GM12878 (cell line): ENCODE data around the gene EDARADD. TPM values are rescaled to one million over a fixed set of nuclear protein-coding genes. Genes with fewer than 3 reads are reported as not detected.

Experiments
- BMI1 ChIP-seq: fragments of 450-650 bp; IDR thresholded peaks from 2 replicates; pipeline ENCODE4 v1.6.1; 2016; ENCODE audit warnings: mild to moderate bottlenecking, moderate library complexity, borderline replicate concordance
- CBFB ChIP-seq: IDR thresholded peaks from 2 replicates; pipeline ENCODE4 v1.6.1; 2016; ENCODE audit warnings: antibody characterized with exemption, low read depth
- CBX3 ChIP-seq: fragments of 200-600 bp; sonication (generic); IDR thresholded peaks from 2 replicates; pipeline ENCODE4 v1.6.1; 2016; ENCODE audit warnings: low read depth, borderline replicate concordance
- CHD2 ChIP-seq: IDR thresholded peaks from 2 replicates; pipeline ENCODE4 v1.6.1; 2011; ENCODE audit warnings: low read depth, low read length, improper control_type of control experiment, borderline replicate concordance
- CREM ChIP-seq: IDR thresholded peaks from 2 replicates; pipeline ENCODE4 v1.6.1; 2014; ENCODE audit warnings: antibody characterized with exemption, low read depth
- CTCF ChIP-seq, 3 experiments: IDR thresholded peaks in 2 of 3; conservative IDR thresholded peaks in 1 of 3; 2 replicates each; pipeline ENCODE4 v1.5.1; 2011; ENCODE audit warnings: low read depth in 3 of 3, low read length in 3 of 3, mild to moderate bottlenecking in 3 of 3, control low read depth in 2 of 3, moderate library complexity in 2 of 3, inconsistent platforms in 1 of 3, mixed read lengths in 1 of 3; ENCODE audit not compliant: control insufficient read depth in 2 of 3, insufficient read depth in 1 of 3; ENCODE audit errors: extremely low read depth in 1 of 3
- E2F8 ChIP-seq: fragments of 450-650 bp; IDR thresholded peaks from 2 replicates; pipeline ENCODE4 v1.6.1; 2018; ENCODE audit warnings: mild to moderate bottlenecking, low read depth, moderate library complexity; ENCODE audit not compliant: partially characterized antibody
- HDAC2 ChIP-seq: fragments of 200-600 bp; sonication (generic); IDR thresholded peaks from 2 replicates; pipeline ENCODE4 v1.6.1; 2017
- HDGF ChIP-seq: fragments of 450-650 bp; IDR thresholded peaks from 2 replicates; pipeline ENCODE4 v1.6.1; 2016; ENCODE audit warnings: antibody characterized with exemption
- IKZF1 ChIP-seq: fragments of 450-650 bp; conservative IDR thresholded peaks from 2 replicates; pipeline ENCODE4 v1.6.1; 2017; ENCODE audit warnings: antibody characterized with exemption, mild to moderate bottlenecking
- JUNB ChIP-seq: IDR thresholded peaks from 2 replicates; pipeline ENCODE4 v1.6.1; 2016; ENCODE audit warnings: antibody characterized with exemption, mild to moderate bottlenecking
- MEF2A ChIP-seq: IDR thresholded peaks from 2 replicates; pipeline ENCODE4 v1.6.1; 2011; ENCODE audit warnings: low read depth, mild to moderate bottlenecking, low read length, moderate library complexity; ENCODE audit not compliant: insufficient read depth
- NFYB ChIP-seq: IDR thresholded peaks from 2 replicates; pipeline ENCODE4 v1.6.1; 2011; ENCODE audit warnings: low read depth, mild to moderate bottlenecking, low read length, improper control_type of control experiment, moderate library complexity; ENCODE audit not compliant: insufficient read depth
- NKRF ChIP-seq: fragments of 450-650 bp; conservative IDR thresholded peaks from 2 replicates; pipeline ENCODE4 v1.6.1; 2017; ENCODE audit warnings: mild to moderate bottlenecking, moderate library complexity
- NR2C1 ChIP-seq: fragments of 450-650 bp; IDR thresholded peaks from 2 replicates; pipeline ENCODE4 v1.6.1; 2017; ENCODE audit warnings: antibody characterized with exemption, mild to moderate bottlenecking, moderate library complexity
- NRF1 ChIP-seq: conservative IDR thresholded peaks from 2 replicates; pipeline ENCODE4 v1.6.1; 2011; ENCODE audit warnings: mild to moderate bottlenecking, low read depth, low read length, improper control_type of control experiment
- POU2F2 ChIP-seq: IDR thresholded peaks from 3 replicates; pipeline ENCODE4 v1.6.1; 2011; ENCODE audit warnings: low read depth, mild to moderate bottlenecking, low read length, borderline replicate concordance
- RAD51 ChIP-seq: fragments of 450-650 bp; IDR thresholded peaks from 2 replicates; pipeline ENCODE4 v1.6.1; 2016; ENCODE audit warnings: moderate library complexity, mild to moderate bottlenecking, inconsistent platforms
- SIN3A ChIP-seq: IDR thresholded peaks from 2 replicates; pipeline ENCODE4 v1.6.1; 2012; ENCODE audit warnings: low read depth, low read length, improper control_type of control experiment
- SMC3 ChIP-seq: IDR thresholded peaks from 2 replicates; pipeline ENCODE4 v1.6.1; 2011; ENCODE audit warnings: low read length, improper control_type of control experiment, borderline replicate concordance
- ZSCAN29 ChIP-seq: fragments of 450-650 bp; IDR thresholded peaks from 2 replicates; pipeline ENCODE4 v1.6.1; 2017; ENCODE audit warnings: mild to moderate bottlenecking, moderate library complexity
- ZZZ3 ChIP-seq: IDR thresholded peaks from 2 replicates; pipeline ENCODE4 v1.6.1; 2011; ENCODE audit warnings: low read depth; ENCODE audit not compliant: control insufficient read depth, insufficient read length
- polyA plus RNA-seq, 11 experiments: library from polyadenylated mRNA; depleted of rRNA in 4 of 11; unstranded in 6 of 11; stranded (reverse) in 5 of 11; fragments of >200 nt; fragmentation: Nextera tagmentation in 4 of 11; fragmentation: Illumina TruSeq in 1 of 11; extraction: Ambion mirVana in 4 of 11; extraction: Trizol in 1 of 11; gene quantifications; 1 replicate in 1 of 11; 2 replicates in 10 of 11; pipeline versions ENCODE4 v1.2.1 to v1.2.3, GENCODE V29; 2011 to 2016; ENCODE audit warnings: inconsistent platforms in 2 of 11, missing spikeins in 2 of 11, low read depth in 1 of 11
- total RNA-seq, 4 experiments: library from RNA; depleted of rRNA in 3 of 4; stranded (reverse); fragments of >200 nt in 3 of 4; fragmentation: Illumina TruSeq in 1 of 4; extraction: Trizol in 1 of 4; gene quantifications; 2 replicates each; pipeline versions ENCODE4 v1.2.1 to v1.2.3, GENCODE V29; 2013 to 2021
- TF ChIP-seq, protein P1 (sequence below): fragments of 450-650 bp; formaldehyde crosslinking; IDR thresholded peaks from 2 replicates; pipeline ENCODE4 v1.5.0; 2022; ENCODE audit warnings: mild to moderate bottlenecking, missing genetic modification characterization

Gene EDARADD
- total and polyA plus RNA-seq, 10 of the 15 experiments (the other 5 are each of a cell fraction or from before 2014, with no cell fraction given), result 0.58 to 6.1 (median 4.7) TPM

GRCh38 chr1:236345728-236346127 lies 48.4 kb upstream of the EDARADD start (continued):
- TF ChIP-seq CTCF (IDR thresholded peaks at IDR 0.05 in 2 of 3, conservative IDR thresholded peaks at IDR 0.05 in 1 of 3; ENCODE audit: control insufficient read depth in 2 of 3, extremely low read depth in 1 of 3, insufficient read depth in 1 of 3, low read depth in 3 of 3, low read length in 3 of 3), result peak in 2 of 3 experiments; percentile 6 to 35; a peak in 2 of 6 replicates
- no peak for TF ChIP-seq HDGF
- TF ChIP-seq POU2F2, result no peak
- no peak for TF ChIP-seq JUNB
- no peak for TF ChIP-seq IKZF1
- TF ChIP-seq NR2C1, result no peak
- TF ChIP-seq E2F8, result no peak
- TF ChIP-seq RAD51, result no peak
- TF ChIP-seq NKRF, result no peak
- no peak for TF ChIP-seq BMI1
- no peak for TF ChIP-seq MEF2A
- TF ChIP-seq NRF1, result no peak
- TF ChIP-seq HDAC2, result no peak
- no peak for TF ChIP-seq NFYB
- no peak for TF ChIP-seq ZSCAN29
- no peak for TF ChIP-seq CHD2
- TF ChIP-seq CREM, result no peak
- no peak for TF ChIP-seq SIN3A
- no peak for TF ChIP-seq CBFB
- TF ChIP-seq SMC3, result peak; percentile 35; the same call in 1 of the 2 replicates
- TF ChIP-seq ZZZ3, result no peak
- no peak for TF ChIP-seq CBX3
- TF ChIP-seq, protein P1, sequence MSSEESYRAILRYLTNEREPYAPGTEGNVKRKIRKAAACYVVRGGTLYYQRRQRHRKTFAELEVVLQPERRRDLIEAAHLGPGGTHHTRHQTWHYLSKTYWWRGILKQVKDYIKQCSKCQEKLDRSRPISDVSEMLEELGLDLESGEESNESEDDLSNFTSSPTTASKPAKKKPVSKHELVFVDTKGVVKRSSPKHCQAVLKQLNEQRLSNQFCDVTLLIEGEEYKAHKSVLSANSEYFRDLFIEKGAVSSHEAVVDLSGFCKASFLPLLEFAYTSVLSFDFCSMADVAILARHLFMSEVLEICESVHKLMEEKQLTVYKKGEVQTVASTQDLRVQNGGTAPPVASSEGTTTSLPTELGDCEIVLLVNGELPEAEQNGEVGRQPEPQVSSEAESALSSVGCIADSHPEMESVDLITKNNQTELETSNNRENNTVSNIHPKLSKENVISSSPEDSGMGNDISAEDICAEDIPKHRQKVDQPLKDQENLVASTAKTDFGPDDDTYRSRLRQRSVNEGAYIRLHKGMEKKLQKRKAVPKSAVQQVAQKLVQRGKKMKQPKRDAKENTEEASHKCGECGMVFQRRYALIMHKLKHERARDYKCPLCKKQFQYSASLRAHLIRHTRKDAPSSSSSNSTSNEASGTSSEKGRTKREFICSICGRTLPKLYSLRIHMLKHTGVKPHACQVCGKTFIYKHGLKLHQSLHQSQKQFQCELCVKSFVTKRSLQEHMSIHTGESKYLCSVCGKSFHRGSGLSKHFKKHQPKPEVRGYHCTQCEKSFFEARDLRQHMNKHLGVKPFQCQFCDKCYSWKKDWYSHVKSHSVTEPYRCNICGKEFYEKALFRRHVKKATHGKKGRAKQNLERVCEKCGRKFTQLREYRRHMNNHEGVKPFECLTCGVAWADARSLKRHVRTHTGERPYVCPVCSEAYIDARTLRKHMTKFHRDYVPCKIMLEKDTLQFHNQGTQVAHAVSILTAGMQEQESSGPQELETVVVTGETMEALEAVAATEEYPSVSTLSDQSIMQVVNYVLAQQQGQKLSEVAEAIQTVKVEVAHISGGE (CRISPR knock-in tag), result no peak
